ENCODE results near the gene IL17RD. TPM values are rescaled to one million over a fixed set of nuclear protein-coding genes. Genes with fewer than 3 reads are reported as not detected.

IL17RD gene
- total RNA-seq, 1 donor from 2014 or later, result 14.8 TPM

GRCh38 chr3:57079474-57079831 is 85.7 kb downstream of the IL17RD start:
- ATAC-seq, result peak; percentile 27
- intact Hi-C loops (cut with DNase I), result no loop called here
- peak; percentile 65 for DNase-seq (ENCODE audit: low spot score)

GRCh38 chr3:57078635-57079473 is 86.3 kb downstream of the IL17RD start:
- intact Hi-C loops (cut with DNase I), result no loop called here
- ATAC-seq, result peak; percentile 59
- peak; percentile 67 for DNase-seq (ENCODE audit: low spot score)

- peak; percentile 86 for DNase-seq (ENCODE audit: low spot score)
- intact Hi-C loops (cut with DNase I), result no loop called here
- ATAC-seq, result peak; percentile 88
Observed at GRCh38 chr3:57078344-57078634, 86.9 kb downstream of the IL17RD start.

GRCh38 chr3:57077630-57078343 is 87.4 kb downstream of the IL17RD start:
- no peak for ATAC-seq

GRCh38 chr3:57076422-57076951 is 88.7 kb downstream of the IL17RD start:
- ATAC-seq (no peak), DNase-seq (ENCODE audit: low spot score) (no peak)
- intact Hi-C loops (cut with DNase I), result no loop called here

More at GRCh38 chr3:57077630-57078343, 87.4 kb downstream of the IL17RD start:
- DNase-seq (ENCODE audit: low spot score), result no peak
- intact Hi-C loops (cut with DNase I), result no loop called here

- DNase-seq (ENCODE audit: low spot score) (no peak), ATAC-seq (no peak)
- intact Hi-C loops (cut with DNase I), result no loop called here
Observed at GRCh38 chr3:57074135-57074534, 91.0 kb downstream of the IL17RD start.

GRCh38 chr3:57073628-57074027 is 91.5 kb downstream of the IL17RD start:
- ATAC-seq, result no peak
- intact Hi-C loops (cut with DNase I), result no loop called here

GRCh38 chr3:57069503-57069902 is 95.7 kb downstream of the IL17RD start:
- ATAC-seq (no peak), DNase-seq (ENCODE audit: low spot score) (no peak)
- intact Hi-C loops (cut with DNase I), result no loop called here

More at GRCh38 chr3:57073628-57074027, 91.5 kb downstream of the IL17RD start:
- DNase-seq (ENCODE audit: low spot score), result no peak

GRCh38 chr3:57068437-57069089 is 96.6 kb downstream of the IL17RD start:
- DNase-seq (ENCODE audit: low spot score), result peak; percentile 63

GRCh38 chr3:57066471-57066870 is 98.7 kb downstream of the IL17RD start:
- DNase-seq (ENCODE audit: low spot score), result no peak
- intact Hi-C loops (cut with DNase I), result no loop called here
- ATAC-seq, result no peak

More at GRCh38 chr3:57068437-57069089, 96.6 kb downstream of the IL17RD start:
- peak; percentile 96 for ATAC-seq
- intact Hi-C loops (cut with DNase I), result no loop called here

GRCh38 chr3:57065588-57065987 is 99.6 kb downstream of the IL17RD start:
- ATAC-seq (no peak), DNase-seq (ENCODE audit: low spot score) (no peak)
- intact Hi-C loops (cut with DNase I), result no loop called here

GRCh38 chr3:57064572-57064971 is 100.6 kb downstream of the IL17RD start:
- DNase-seq (ENCODE audit: low spot score), result no peak
- no peak for ATAC-seq
- intact Hi-C loops (cut with DNase I), result no loop called here

GRCh38 chr3:57064001-57064400 is 101.2 kb downstream of the IL17RD start:
- DNase-seq (ENCODE audit: low spot score) (no peak), ATAC-seq (no peak)
- intact Hi-C loops (cut with DNase I), result no loop called here

GRCh38 chr3:57063032-57063431 is 102.1 kb downstream of the IL17RD start:
- no peak for DNase-seq (ENCODE audit: low spot score)
- intact Hi-C loops (cut with DNase I), result no loop called here
- no peak for ATAC-seq

GRCh38 chr3:57062101-57062631 is 103.0 kb downstream of the IL17RD start:
- peak; percentile 33 for ATAC-seq
- intact Hi-C loops (cut with DNase I), result no loop called here
- no peak for DNase-seq (ENCODE audit: low spot score)

GRCh38 chr3:57061556-57061955 is 103.6 kb downstream of the IL17RD start:
- DNase-seq (ENCODE audit: low spot score), result no peak
- intact Hi-C loops (cut with DNase I), result no loop called here
- no peak for ATAC-seq

GRCh38 chr3:57060089-57060821 is 104.9 kb downstream of the IL17RD start, which contains the start of gene SPATA12:
Gene SPATA12 (plus strand): TSS chr3:57060664. CDS start chr3:57073695, 13,031 bp downstream.
- peak; percentile 89 for ATAC-seq

GRCh38 chr3:57059411-57059810 is 105.7 kb downstream of the IL17RD start:
- DNase-seq (ENCODE audit: low spot score), result no peak
- no peak for ATAC-seq
- intact Hi-C loops (cut with DNase I), result loop anchor here (5.0 kb wide), 1 partner anchor 373 kb away; no protein-coding TSS in a partner anchor

More at GRCh38 chr3:57060089-57060821, 104.9 kb downstream of the IL17RD start, which contains the start of gene SPATA12:
- intact Hi-C loops (cut with DNase I), result no loop called here
- DNase-seq (ENCODE audit: low spot score), result peak; percentile 69
